Right lobe of liver (tissue), 6 donors: Measurements from ENCODE around the gene TBC1D20. TPM values are rescaled to one million over a fixed set of nuclear protein-coding genes. Genes with fewer than 3 reads are reported as not detected.
A peak's percentile ranks its signal among the peaks of the same experiment; 100 is the strongest.
"Not testable (repeated sequence)": the region's sequence is repeated elsewhere in the genome, so short reads cannot be mapped to it uniquely, and the experiment has no call there.

Experiments
- ATAC-seq, 4 donors: fragments of 200-7000 bp; cut with Tn5 transposase; one replicate each; pipeline ENCODE4 v1.9.1; 2020; ENCODE audit warnings: mild to moderate bottlenecking in 4 of 4, moderate library complexity in 4 of 4
- DNase-seq, 3 donors: peaks; one replicate each; pipeline ENCODE4 v3.0.0-alpha.2; 2020
- H3K27ac ChIP-seq, 3 donors: fragments of 200-600 bp; one replicate each; pipeline ENCODE4 v1.8.0; 2022
- H3K27me3 ChIP-seq, 2 donors: fragments of 200-600 bp; one replicate each; pipeline ENCODE4 v1.8.0; 2022
- H3K36me3 ChIP-seq, 4 donors: fragments of 200-600 bp; sonication (generic) in 1 of 4; one replicate each; pipeline versions ENCODE4 v1.5.1 to v1.8.0; 2017 to 2022; ENCODE audit warnings: control low read depth in 1 of 4
- H3K4me1 ChIP-seq, 4 donors: fragments of 200-600 bp; sonication (generic) in 1 of 4; one replicate each; pipeline versions ENCODE4 v1.5.1 to v1.8.0; 2017 to 2022; ENCODE audit warnings: control low read depth in 1 of 4
- H3K4me3 ChIP-seq, 3 donors: fragments of 200-600 bp; one replicate each; pipeline ENCODE4 v1.8.0; 2022
- H3K9me3 ChIP-seq, 4 donors: fragments of 200-600 bp; sonication (generic) in 1 of 4; one replicate each; pipeline versions ENCODE4 v1.5.1 to v1.8.0; 2017 to 2022; ENCODE audit warnings: control low read depth in 1 of 4
- POLR2A ChIP-seq: fragments of 450-650 bp; IDR thresholded peaks from one replicate; pipeline ENCODE4 v1.6.1; 2017; ENCODE audit warnings: antibody characterized with exemption, mild to moderate bottlenecking
- WGBS: methylation state at CpG from one replicate; pipeline ENCODE4 v1.1.6; 2018; ENCODE audit warnings: low coverage, low lambda C conversion rate; ENCODE audit not compliant: insufficient coverage; ENCODE audit errors: missing lambda C conversion rate; 5-methylcytosine and 5-hydroxymethylcytosine counted together
- intact Hi-C, 2 donors: fragments of 100-400 bp; cut with DNase I; formaldehyde crosslinking; loops; one replicate each; pipeline versions ENCODE4 v1.11.2 to v1.14.1; 2022
- total RNA-seq, 6 experiments: library from RNA; depleted of rRNA in 2 of 6; stranded (reverse); fragments of >200 nt in 2 of 6; fragmentation: NEBNext Ultra II Directional in 3 of 6; extraction: Animal tissue kit (Norgen Biotek cat#: 25700) in 3 of 6; gene quantifications; one replicate each; pipeline versions ENCODE4 v1.1.0 to v1.2.4, GENCODE V29; 2016 to 2023
- TF ChIP-seq, protein P1 (sequence below), 4 donors: fragments of 200-600 bp in 3 of 4; fragments of 450-650 bp in 1 of 4; IDR thresholded peaks; one replicate each; pipeline versions ENCODE4 v1.5.1 to v1.8.0; 2016 to 2022; ENCODE audit warnings: antibody characterized with exemption in 4 of 4, mild to moderate bottlenecking in 2 of 4
- donor health status: DM: no; HTN: yes; CAD: no.
- donor health status: DM: no; HTN: no; CAD: no.
- donor health status: DM: no; HTN: no; CAD: no.
- donor health status: DM: no; HTN: yes; CAD: no.
- donor health status: DM: no; HTN: yes; CAD: no.

Gene TBC1D20
- total RNA-seq, 6 experiments from 2014 or later, result 10.8 to 21.4 (median 13.9) TPM

DNA sequence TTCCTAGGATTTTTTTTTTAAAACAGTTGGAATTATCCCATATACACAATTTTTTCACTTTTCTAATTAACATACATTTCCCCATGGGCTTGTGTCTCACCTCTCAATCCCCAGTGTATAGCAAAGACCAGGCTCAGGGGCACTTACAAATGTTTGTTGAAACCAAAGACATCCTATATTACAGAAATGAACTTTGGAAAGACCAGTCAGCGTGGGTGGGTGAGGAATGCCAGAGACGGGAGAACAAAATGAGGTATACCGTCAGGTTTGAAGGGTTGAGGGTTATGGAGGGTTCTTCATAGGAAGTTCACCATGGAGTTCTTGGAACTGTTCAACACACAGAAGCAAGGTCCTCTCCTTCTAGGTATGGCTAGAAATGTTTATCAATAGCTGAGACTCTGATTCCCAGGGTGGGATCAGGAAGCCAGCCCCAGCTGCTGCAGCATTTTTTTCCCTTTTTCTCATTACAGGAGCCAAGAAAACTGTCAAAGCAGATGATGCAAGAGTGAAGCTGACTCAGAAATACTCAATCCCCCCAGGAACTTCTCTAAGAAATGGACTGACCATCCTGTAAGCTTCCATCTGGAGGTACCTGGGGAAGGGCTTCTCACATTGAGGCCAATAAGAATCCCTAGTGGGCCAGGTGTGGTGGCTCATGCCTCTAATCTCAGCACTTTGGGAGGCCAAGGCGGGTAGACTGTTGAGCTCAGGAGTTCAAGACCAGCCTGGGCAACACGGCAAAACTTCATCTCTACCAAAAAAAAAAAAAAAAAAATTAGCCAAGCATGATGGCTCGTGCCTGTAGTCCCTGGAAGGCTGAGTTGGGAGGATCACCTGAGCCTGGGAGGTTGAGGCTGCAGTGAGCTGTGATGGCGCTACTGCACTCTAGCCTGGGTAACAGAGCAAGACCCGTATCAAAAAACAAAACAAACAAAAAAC, 15.9 kb upstream of the TBC1D20 start:
- TF ChIP-seq, protein P1, sequence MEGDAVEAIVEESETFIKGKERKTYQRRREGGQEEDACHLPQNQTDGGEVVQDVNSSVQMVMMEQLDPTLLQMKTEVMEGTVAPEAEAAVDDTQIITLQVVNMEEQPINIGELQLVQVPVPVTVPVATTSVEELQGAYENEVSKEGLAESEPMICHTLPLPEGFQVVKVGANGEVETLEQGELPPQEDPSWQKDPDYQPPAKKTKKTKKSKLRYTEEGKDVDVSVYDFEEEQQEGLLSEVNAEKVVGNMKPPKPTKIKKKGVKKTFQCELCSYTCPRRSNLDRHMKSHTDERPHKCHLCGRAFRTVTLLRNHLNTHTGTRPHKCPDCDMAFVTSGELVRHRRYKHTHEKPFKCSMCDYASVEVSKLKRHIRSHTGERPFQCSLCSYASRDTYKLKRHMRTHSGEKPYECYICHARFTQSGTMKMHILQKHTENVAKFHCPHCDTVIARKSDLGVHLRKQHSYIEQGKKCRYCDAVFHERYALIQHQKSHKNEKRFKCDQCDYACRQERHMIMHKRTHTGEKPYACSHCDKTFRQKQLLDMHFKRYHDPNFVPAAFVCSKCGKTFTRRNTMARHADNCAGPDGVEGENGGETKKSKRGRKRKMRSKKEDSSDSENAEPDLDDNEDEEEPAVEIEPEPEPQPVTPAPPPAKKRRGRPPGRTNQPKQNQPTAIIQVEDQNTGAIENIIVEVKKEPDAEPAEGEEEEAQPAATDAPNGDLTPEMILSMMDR (IDR thresholded peaks at IDR 0.05), result no peak
- no peak for TF ChIP-seq POLR2A
- DNase-seq (no peak), ATAC-seq (peak in 1 of 4 donors; percentile 28)
- WGBS, result 68% methylated on average over 6 of the region's 8 CpGs
- Histone ChIP-seq H3K36me3 (peaks cover 0 to 8% (median 4%) of the 10 kb centered on the region in 4 donors), H3K4me3 (no peak overlapping the region), H3K27ac (no peak overlapping the region), H3K4me1 (peaks cover 0 to 12% (median 0%) of the 10 kb centered on the region in 4 donors), H3K27me3 (no peaks in the 10 kb centered on the region), H3K9me3 (no peaks in the 10 kb centered on the region)
- intact Hi-C loops, result no loop called here

DNA sequence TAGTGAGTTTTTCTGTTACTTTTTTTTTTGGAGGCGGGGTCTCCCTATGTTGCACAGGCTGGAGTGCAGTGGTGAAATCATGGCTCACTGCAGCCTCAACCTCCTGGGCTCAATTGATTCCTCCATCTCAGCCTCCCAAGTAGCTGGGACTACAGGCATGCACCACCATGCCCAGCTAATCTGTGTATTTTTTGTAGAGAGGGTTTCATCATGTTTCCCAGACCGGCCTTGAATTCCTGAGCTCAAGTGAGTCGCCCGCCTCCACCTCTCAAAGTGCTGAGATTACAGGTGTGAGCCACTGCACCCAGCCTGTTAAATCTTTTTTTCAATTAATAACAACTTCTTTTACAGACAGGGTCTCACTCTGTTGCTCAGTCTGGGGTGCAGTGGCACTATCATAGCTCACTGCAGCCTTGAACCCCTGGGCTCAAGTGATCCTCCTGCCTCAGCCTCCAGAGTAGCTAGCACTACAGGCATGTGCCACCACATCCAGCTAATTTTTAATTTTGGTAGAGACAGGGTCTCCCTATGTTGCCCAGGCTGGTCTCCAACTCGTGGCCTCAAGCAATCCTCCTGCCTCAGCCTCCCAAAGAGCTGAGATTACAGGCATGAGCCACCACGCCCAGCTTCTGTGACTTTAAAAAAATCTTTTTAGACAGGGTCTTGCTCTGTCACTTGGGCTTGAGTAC, 14.4 kb upstream of the TBC1D20 start:
- H3K9me3 ChIP-seq, DNase-seq, ATAC-seq, H3K36me3 ChIP-seq, H3K27ac ChIP-seq, H3K27me3 ChIP-seq, intact Hi-C loops, H3K4me3 ChIP-seq: not testable (repeated sequence)
- 97% methylated on average over 5 of the region's 6 CpGs for WGBS
- peaks cover 0 to 12% (median 0%) of the 10 kb centered on the region in 4 donors for H3K4me1 ChIP-seq

DNA sequence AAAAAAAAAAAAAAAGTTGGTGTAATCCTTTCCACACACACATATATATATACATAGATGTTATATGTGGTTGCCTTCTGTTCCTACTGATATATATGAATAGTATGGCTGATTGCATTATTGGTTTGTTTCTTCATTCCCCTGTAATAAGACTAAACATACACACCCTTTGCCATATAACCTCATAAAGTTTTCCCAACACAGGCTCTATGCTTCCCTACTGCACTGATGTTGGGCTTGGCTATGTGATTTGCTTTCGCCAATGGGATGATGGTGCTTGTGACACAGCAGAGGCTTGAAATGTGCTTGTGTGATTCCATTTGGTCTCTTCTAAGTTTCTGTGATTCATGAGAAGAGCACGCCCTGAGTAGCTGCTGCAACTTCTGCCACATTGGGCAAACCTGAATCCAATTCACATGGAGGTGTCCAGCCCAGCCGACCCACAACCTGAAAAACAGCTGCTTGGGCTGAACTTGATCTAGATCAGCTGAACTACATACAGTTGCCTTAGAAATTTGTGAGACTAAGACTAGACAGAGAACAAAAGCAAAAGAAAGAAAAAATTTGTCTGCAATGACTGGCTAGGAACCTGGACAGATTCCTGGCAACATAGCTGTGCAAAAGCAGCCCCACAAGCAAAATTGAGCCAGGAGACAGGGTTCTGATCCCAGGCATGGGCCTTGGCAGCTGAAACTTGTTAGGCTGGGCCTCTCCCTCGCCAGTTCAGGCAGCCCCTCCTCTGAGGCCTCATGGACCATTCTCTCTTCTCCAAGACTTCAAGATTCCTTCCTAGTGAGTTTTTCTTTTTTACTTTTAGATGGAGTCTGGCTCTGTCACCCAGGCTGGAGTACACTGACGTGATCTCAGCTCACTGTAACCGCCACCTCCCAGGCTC, 13.4 kb upstream of the TBC1D20 start:
- Histone ChIP-seq H3K4me3 (no peak overlapping the region), H3K27me3 (no peaks in the 10 kb centered on the region), H3K9me3 (peaks cover 0 to 9% (median 0%) of the 10 kb centered on the region in 4 donors), H3K27ac (no peak overlapping the region), H3K36me3 (no peaks in the 10 kb centered on the region), H3K4me1 (peaks cover 0 to 12% (median 0%) of the 10 kb centered on the region in 4 donors)
- ATAC-seq (no peak), DNase-seq (no peak)
- intact Hi-C loops, result no loop called here
- no peak for TF ChIP-seq POLR2A
- TF ChIP-seq, protein P1 (IDR thresholded peaks at IDR 0.05), result no peak
- 93% methylated on average over 5 of the region's 6 CpGs for WGBS

DNA sequence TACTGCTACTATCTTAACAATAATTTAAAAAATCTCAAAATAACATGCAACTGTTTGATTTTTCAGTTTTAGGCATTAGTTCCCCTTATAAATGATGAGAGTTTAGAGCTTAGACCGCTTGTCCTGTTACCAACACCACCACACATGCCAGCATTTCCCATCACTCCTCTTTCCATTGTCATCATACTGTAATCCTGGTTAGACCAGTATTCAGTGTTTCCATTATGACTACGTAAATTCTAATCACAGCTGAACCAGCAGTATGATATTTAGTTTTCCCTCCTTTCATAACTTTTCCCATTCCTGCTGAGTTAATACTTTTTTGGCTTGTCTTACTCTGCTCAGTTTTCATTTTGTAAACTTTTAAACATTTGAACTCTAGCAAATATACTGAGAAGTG, 12.2 kb upstream of the TBC1D20 start:
- ATAC-seq (no peak), DNase-seq (no peak)
- Histone ChIP-seq H3K9me3 (peaks cover 0 to 9% (median 0%) of the 10 kb centered on the region in 4 donors), H3K4me1 (peaks cover 0 to 13% (median 0%) of the 10 kb centered on the region in 4 donors), H3K27ac (no peak overlapping the region), H3K36me3 (no peaks in the 10 kb centered on the region), H3K4me3 (no peak overlapping the region), H3K27me3 (no peaks in the 10 kb centered on the region)
- intact Hi-C loops, result no loop called here
- TF ChIP-seq POLR2A, result no peak
- TF ChIP-seq, protein P1 (IDR thresholded peaks at IDR 0.05), result no peak
- 100% methylated on average over 2 of the region's 2 CpGs for WGBS
